ENCODE measurements around the gene GULP1. TPM values are rescaled to one million over a fixed set of nuclear protein-coding genes. Genes with fewer than 3 reads are reported as not detected.
"Not testable (repeated sequence)": the region's sequence is repeated elsewhere in the genome, so short reads cannot be mapped to it uniquely, and the experiment has no call there.

The GULP1 gene
- polyA plus RNA-seq, 4 donors = 7.1 to 33.7 (median 18.9) TPM

DNA sequence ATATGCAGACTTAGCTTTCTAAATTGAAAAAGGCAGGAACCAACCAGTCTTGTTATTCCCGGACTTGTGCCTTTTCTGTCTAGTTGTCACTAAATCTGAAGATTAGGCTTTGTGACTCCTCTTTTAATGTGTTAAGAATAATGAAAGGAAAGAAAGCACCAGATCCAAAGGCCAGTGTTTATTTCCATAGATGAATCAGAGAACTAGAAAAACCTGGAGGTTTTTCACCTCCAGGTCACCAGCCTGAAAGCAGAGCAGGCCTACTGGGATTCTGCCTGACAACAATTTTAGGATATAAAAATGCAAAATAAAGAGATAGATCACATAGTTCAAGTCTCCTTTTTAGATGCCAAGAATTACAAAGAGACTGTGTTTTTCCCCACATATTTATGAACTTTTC lies 160.4 kb downstream of the GULP1 start:
- Histone ChIP-seq H3K9me3 (ENCODE audit: control insufficient read depth in 2 of 2, insufficient read depth in 1 of 2, low read depth in 1 of 2, low read length in 1 of 2) (peaks cover 0 to 20% of the 10 kb centered on the region in 2 donors), H3K27me3 (ENCODE audit: control insufficient read depth in 3 of 3, insufficient read depth in 3 of 3, low read length in 3 of 3) (no peaks in the 10 kb centered on the region), H3K27ac (ENCODE audit: low read depth in 1 of 3, low read length in 2 of 3) (no peak overlapping the region), H3K4me3 (ENCODE audit: low read depth in 1 of 3, low read length in 3 of 3) (no peak overlapping the region), H3K4me1 (ENCODE audit: control insufficient read depth in 3 of 3, insufficient read depth in 2 of 3, low read depth in 1 of 3, low read length in 2 of 3) (peaks cover 0 to 3% (median 0%) of the 10 kb centered on the region in 3 donors), H3K36me3 (ENCODE audit: control insufficient read depth in 3 of 3, insufficient read depth in 2 of 3, low read depth in 1 of 3, low read length in 3 of 3) (peaks cover 0 to 9% (median 0%) of the 10 kb centered on the region in 3 donors)
- no peak for DNase-seq
- WGBS, 3 donors = 82 to 93% (median 87%) methylated on average over 1 of the region's 1 CpG
- no peak for FAIRE-seq

DNA sequence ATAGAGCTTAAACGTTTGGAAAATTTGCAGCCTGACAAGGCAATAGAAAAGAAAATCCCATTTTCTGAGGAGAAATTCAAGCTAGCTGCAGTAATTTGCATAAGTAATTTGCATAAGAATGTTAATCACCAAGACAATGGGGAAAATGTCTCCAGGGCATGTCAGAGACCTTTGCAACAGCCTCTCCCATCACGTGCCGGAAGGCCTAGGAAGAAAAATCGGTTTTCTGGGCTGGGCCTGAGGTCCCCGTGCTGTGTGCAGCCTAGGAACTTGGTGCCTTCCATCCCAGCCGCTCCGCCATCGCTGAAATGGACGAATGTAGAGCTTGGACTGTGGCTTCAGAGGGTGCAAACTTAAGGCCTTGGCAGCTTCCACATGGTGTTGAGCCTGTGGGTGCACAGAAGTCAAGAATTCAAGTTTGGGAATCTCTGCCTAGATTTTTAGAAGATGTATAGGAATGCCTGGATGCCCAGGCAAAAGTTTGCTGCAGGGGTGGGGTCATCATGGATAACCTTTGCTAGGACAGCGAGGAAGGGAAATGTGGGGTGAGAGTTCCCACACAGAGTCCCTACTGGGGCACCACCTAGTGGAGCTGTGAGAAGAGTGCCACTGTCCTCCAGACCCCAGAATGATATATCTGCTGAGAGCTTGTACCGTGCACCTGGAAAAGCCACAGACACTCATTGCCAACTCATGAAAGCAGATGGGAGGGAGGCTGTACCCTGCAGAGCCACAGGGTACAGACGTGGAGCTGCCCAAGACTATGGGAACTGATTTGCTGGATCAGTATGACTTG lies 164.6 kb downstream of the GULP1 start:
- Histone ChIP-seq H3K9me3 (ENCODE audit: control insufficient read depth in 2 of 2, insufficient read depth in 1 of 2, low read depth in 1 of 2, low read length in 1 of 2) (peaks cover 0 to 20% of the 10 kb centered on the region in 2 donors), H3K4me1 (ENCODE audit: control insufficient read depth in 3 of 3, insufficient read depth in 2 of 3, low read depth in 1 of 3, low read length in 2 of 3) (peaks cover 0 to 3% (median 0%) of the 10 kb centered on the region in 3 donors), H3K4me3 (ENCODE audit: low read depth in 1 of 3, low read length in 3 of 3) (no peak overlapping the region), H3K27me3 (ENCODE audit: control insufficient read depth in 3 of 3, insufficient read depth in 3 of 3, low read length in 3 of 3) (no peaks in the 10 kb centered on the region), H3K36me3 (ENCODE audit: control insufficient read depth in 3 of 3, insufficient read depth in 2 of 3, low read depth in 1 of 3, low read length in 3 of 3) (peaks cover 0 to 9% (median 0%) of the 10 kb centered on the region in 3 donors), H3K27ac (ENCODE audit: low read depth in 1 of 3, low read length in 2 of 3) (no peak overlapping the region)
- 83 to 93% (median 89%) methylated on average over 12 of the region's 12 CpGs for WGBS, 3 donors
- FAIRE-seq (no peak), DNase-seq (no peak)

DNA sequence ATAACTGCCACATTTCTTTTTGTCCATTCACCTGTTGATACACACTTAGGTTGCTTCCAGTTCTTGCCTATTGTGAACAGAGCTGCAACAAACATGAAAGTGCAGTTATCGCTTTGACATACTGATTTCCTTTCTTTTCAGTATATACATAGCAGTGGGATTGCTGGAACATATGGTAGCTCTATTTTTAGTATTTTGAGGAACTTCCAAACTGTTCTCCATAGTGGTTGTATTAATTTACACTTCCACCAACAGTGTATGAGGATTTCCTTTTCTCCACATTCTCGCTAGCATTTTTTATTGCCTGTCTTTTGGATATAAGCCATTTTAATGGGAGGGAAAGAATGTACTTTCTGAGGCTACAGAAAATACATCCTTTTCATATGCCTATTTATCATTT lies 167.4 kb downstream of the GULP1 start:
- no peak overlapping the region for H3K4me3 ChIP-seq (ENCODE audit: low read depth in 1 of 3, low read length in 3 of 3)
- H3K27ac ChIP-seq (ENCODE audit: low read depth in 1 of 3, low read length in 2 of 3) = no peak overlapping the region
- peaks cover 0 to 16% of the 10 kb centered on the region in 2 donors for H3K9me3 ChIP-seq (ENCODE audit: control insufficient read depth in 2 of 2, insufficient read depth in 1 of 2, low read depth in 1 of 2, low read length in 1 of 2)
- DNase-seq = no peak
- peaks cover 0 to 6% (median 0%) of the 10 kb centered on the region in 3 donors for H3K36me3 ChIP-seq (ENCODE audit: control insufficient read depth in 3 of 3, insufficient read depth in 2 of 3, low read depth in 1 of 3, low read length in 3 of 3)
- FAIRE-seq = no peak
- 87 to 93% (median 90%) methylated on average over 2 of the region's 2 CpGs for WGBS, 3 donors
- H3K4me1 ChIP-seq (ENCODE audit: control insufficient read depth in 3 of 3, insufficient read depth in 2 of 3, low read depth in 1 of 3, low read length in 2 of 3) = peaks cover 0 to 3% (median 0%) of the 10 kb centered on the region in 3 donors
- no peaks in the 10 kb centered on the region for H3K27me3 ChIP-seq (ENCODE audit: control insufficient read depth in 3 of 3, insufficient read depth in 3 of 3, low read length in 3 of 3)

DNA sequence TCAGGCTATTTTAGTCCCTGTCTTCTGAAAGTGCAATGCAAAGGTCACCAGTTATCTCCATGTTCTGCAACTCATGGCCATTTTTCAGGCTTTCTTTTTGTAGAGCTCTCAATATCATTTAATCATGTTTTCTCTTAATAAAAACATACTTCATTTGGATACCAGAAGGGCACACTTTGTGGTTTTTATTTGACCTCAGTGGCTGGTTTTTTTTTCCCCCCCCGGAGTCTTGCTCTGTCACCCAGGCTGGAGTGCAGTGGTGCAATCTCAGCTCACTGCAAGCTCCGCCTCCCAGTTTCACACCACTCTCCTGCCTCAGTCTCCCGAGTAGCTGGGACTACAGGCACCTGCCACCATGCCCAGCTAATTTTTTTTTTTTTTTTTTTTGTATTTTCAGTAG lies 174.4 kb downstream of the GULP1 start:
- not testable (repeated sequence) for H3K36me3 ChIP-seq (ENCODE audit: control insufficient read depth in 3 of 3, insufficient read depth in 2 of 3, low read depth in 1 of 3, low read length in 3 of 3); H3K9me3 ChIP-seq (ENCODE audit: control insufficient read depth in 2 of 2, insufficient read depth in 1 of 2, low read depth in 1 of 2, low read length in 1 of 2); H3K27me3 ChIP-seq (ENCODE audit: control insufficient read depth in 3 of 3, insufficient read depth in 3 of 3, low read length in 3 of 3); H3K27ac ChIP-seq (ENCODE audit: low read depth in 1 of 3, low read length in 2 of 3); FAIRE-seq; DNase-seq; H3K4me3 ChIP-seq (ENCODE audit: low read depth in 1 of 3, low read length in 3 of 3); H3K4me1 ChIP-seq (ENCODE audit: control insufficient read depth in 3 of 3, insufficient read depth in 2 of 3, low read depth in 1 of 3, low read length in 2 of 3)
- WGBS, 3 donors = 72 to 91% (median 82%) methylated on average over 3 of the region's 3 CpGs

DNA sequence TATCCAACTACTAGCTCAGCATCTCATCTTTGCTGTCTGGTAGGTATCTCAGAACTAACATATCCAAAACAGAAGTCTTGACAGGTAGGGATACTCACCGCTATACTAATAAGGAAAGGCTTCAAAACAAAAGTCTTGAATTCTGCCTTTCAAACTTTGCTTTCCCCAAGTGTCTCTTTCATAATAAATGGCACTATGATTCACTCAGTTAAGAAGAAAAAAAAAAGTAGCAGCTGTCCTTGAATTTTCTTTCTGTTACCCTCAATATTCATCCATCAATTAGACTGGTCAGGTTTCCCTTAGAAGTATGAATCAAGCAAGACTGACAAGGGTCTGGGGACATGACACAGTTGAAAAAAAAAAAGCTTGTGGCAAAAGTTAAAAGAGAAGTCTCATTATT lies 175.1 kb downstream of the GULP1 start:
- no peak for FAIRE-seq
- 94 to 96% (median 95%) methylated on average over 1 of the region's 1 CpG for WGBS, 3 donors

DNA sequence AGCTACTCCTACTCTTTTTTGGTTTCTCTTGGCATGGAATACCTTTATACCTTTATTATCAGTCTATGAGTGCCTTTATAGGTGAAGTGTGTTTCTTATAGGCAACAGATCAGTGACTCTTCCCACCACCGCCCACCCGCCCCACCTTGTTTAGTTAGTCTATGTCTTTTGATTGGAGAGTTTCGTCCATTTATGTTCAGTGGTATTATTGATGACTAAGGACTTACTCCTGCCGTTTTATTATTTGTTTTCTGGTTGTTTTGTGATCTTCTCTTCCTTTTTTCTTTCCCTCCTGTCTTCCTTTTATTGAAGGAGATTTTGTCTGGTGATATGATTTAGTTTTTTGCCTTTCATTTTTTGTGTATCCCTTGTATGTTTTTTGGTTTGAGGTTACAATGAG lies 179.5 kb downstream of the GULP1 start:
- no peak for FAIRE-seq
- 90 to 94% (median 90%) methylated on average over 4 of the region's 4 CpGs for WGBS, 3 donors

More for the DNA sequence above, 175.1 kb downstream of the GULP1 start:
- H3K4me3 ChIP-seq (ENCODE audit: low read depth in 1 of 3, low read length in 3 of 3) = no peak overlapping the region
- H3K36me3 ChIP-seq (ENCODE audit: control insufficient read depth in 3 of 3, insufficient read depth in 2 of 3, low read depth in 1 of 3, low read length in 3 of 3) = peaks cover 0 to 5% (median 0%) of the 10 kb centered on the region in 3 donors
- DNase-seq = no peak
- H3K9me3 ChIP-seq (ENCODE audit: control insufficient read depth in 2 of 2, insufficient read depth in 1 of 2, low read depth in 1 of 2, low read length in 1 of 2) = no peaks in the 10 kb centered on the region
- no peaks in the 10 kb centered on the region for H3K4me1 ChIP-seq (ENCODE audit: control insufficient read depth in 3 of 3, insufficient read depth in 2 of 3, low read depth in 1 of 3, low read length in 2 of 3)
- no peak overlapping the region for H3K27ac ChIP-seq (ENCODE audit: low read depth in 1 of 3, low read length in 2 of 3)
- no peaks in the 10 kb centered on the region for H3K27me3 ChIP-seq (ENCODE audit: control insufficient read depth in 3 of 3, insufficient read depth in 3 of 3, low read length in 3 of 3)

DNA sequence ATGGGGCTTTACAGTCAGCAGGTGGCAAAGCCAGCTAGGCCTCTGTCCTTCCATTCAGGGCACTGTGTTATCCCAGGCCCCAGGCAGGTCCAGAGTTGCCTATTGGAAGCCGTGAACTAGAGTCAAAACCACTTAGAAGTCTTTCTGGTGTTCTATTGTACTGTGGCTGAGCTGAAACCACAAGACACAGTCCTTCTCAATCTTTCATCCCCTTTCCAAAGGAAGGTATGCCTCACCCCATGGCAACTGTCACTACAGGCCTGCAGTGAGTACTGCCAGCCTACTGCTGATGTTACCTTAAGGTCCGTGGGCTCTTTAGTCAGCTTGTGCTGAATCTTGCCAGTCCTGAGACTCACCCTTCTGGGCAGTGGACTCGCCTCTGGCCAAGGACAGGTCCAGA lies 181.6 kb downstream of the GULP1 start:
- DNase-seq = no peak
- Histone ChIP-seq H3K27me3 (ENCODE audit: control insufficient read depth in 3 of 3, insufficient read depth in 3 of 3, low read length in 3 of 3) (no peaks in the 10 kb centered on the region), H3K9me3 (ENCODE audit: control insufficient read depth in 2 of 2, insufficient read depth in 1 of 2, low read depth in 1 of 2, low read length in 1 of 2) (no peaks in the 10 kb centered on the region), H3K4me1 (ENCODE audit: control insufficient read depth in 3 of 3, insufficient read depth in 2 of 3, low read depth in 1 of 3, low read length in 2 of 3) (no peaks in the 10 kb centered on the region), H3K27ac (ENCODE audit: low read depth in 1 of 3, low read length in 2 of 3) (no peak overlapping the region), H3K4me3 (ENCODE audit: low read depth in 1 of 3, low read length in 3 of 3) (no peak overlapping the region), H3K36me3 (ENCODE audit: control insufficient read depth in 3 of 3, insufficient read depth in 2 of 3, low read depth in 1 of 3, low read length in 3 of 3) (peaks cover 0 to 3% (median 0%) of the 10 kb centered on the region in 3 donors)
- FAIRE-seq = no peak
- WGBS, 3 donors = 84 to 88% (median 86%) methylated on average over 3 of the region's 3 CpGs

More for the DNA sequence above, 179.5 kb downstream of the GULP1 start:
- Histone ChIP-seq H3K27me3 (ENCODE audit: control insufficient read depth in 3 of 3, insufficient read depth in 3 of 3, low read length in 3 of 3) (no peaks in the 10 kb centered on the region), H3K36me3 (ENCODE audit: control insufficient read depth in 3 of 3, insufficient read depth in 2 of 3, low read depth in 1 of 3, low read length in 3 of 3) (peaks cover 0 to 3% (median 0%) of the 10 kb centered on the region in 3 donors), H3K9me3 (ENCODE audit: control insufficient read depth in 2 of 2, insufficient read depth in 1 of 2, low read depth in 1 of 2, low read length in 1 of 2) (no peaks in the 10 kb centered on the region), H3K4me3 (ENCODE audit: low read depth in 1 of 3, low read length in 3 of 3) (no peak overlapping the region), H3K27ac (ENCODE audit: low read depth in 1 of 3, low read length in 2 of 3) (no peak overlapping the region), H3K4me1 (ENCODE audit: control insufficient read depth in 3 of 3, insufficient read depth in 2 of 3, low read depth in 1 of 3, low read length in 2 of 3) (no peaks in the 10 kb centered on the region)
- DNase-seq = no peak

DNA sequence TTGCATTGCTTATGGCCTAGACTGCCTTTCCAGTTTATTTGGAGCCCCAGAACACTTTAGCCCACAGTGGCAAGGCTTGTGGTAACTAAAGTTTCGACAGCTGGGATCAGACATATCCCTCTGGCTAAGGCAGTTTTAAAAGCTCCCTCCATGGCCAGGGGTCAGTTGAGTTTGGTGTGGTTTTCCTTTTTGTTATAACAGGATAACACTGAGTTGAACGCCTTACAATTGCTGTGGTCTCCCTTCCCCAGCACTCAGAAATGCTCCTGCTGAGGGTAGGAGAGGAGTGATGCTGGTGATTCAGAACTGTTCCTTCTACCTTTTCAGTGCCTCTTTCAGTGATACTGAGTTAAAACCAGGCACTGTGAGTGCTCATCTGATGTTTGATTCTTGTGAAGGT lies 182.6 kb downstream of the GULP1 start:
- Histone ChIP-seq H3K27ac (ENCODE audit: low read depth in 1 of 3, low read length in 2 of 3) (no peak overlapping the region), H3K27me3 (ENCODE audit: control insufficient read depth in 3 of 3, insufficient read depth in 3 of 3, low read length in 3 of 3) (no peaks in the 10 kb centered on the region), H3K9me3 (ENCODE audit: control insufficient read depth in 2 of 2, insufficient read depth in 1 of 2, low read depth in 1 of 2, low read length in 1 of 2) (no peaks in the 10 kb centered on the region), H3K4me1 (ENCODE audit: control insufficient read depth in 3 of 3, insufficient read depth in 2 of 3, low read depth in 1 of 3, low read length in 2 of 3) (no peaks in the 10 kb centered on the region), H3K36me3 (ENCODE audit: control insufficient read depth in 3 of 3, insufficient read depth in 2 of 3, low read depth in 1 of 3, low read length in 3 of 3) (peaks cover 0 to 3% (median 0%) of the 10 kb centered on the region in 3 donors), H3K4me3 (ENCODE audit: low read depth in 1 of 3, low read length in 3 of 3) (no peak overlapping the region)
- no peak for DNase-seq
- no peak for FAIRE-seq
- WGBS, 3 donors = 86 to 91% (median 90%) methylated on average over 2 of the region's 2 CpGs

All from small intestine (tissue), 7 donors.